G401.6 (cell line): Measurements from ENCODE around the gene CHRNB4.
"Not testable (repeated sequence)": the region's sequence is repeated elsewhere in the genome, so short reads cannot be mapped to it uniquely, and the experiment has no call there.

Experiments
- FAIRE-seq: peaks from 2 replicates; lab custom pipeline; 2012; peaks lifted over from hg19 to GRCh38; lab: Jason Lieb, UNC

The CHRNB4 gene

DNA sequence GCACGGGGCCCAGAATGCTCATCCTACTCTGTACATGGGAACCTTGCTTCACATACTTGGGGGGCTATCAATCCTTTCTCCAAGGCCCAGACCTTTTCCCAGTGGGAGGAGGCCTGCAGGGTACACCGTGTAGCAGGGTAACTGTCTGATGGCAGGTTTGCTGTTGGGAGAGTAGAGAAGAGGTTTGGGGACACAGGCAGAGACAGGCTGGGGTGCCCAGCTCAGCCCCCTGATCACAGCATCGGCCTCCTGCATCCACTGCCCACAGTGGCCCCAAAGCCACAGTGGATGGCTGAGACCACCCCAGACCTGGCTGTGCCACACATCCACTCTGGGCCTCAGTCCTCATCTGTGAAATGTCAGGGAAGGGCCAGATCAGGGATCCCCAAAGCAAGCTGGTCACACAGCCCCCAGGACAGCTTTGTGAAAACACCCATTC, 25.8 kb downstream of the CHRNB4 start:
- no peak for FAIRE-seq

DNA sequence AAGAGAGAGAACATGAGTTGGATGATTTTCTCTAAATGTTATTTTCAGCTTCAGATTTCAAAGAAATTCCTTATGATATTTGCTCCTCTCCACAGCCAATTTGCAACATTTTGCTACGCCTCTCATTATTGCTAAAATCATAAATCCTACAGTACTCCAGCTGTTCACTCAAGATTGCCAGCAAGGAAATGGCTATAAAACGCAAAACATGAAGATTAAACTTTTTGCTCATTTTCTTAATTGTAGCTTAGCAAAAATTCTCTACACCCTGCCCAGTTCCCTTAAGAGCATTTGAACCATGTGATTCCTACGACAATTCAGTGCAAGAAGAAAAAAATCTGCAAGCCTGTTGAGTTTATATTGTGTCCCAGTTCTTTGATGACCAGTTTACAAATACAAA, 27.0 kb downstream of the CHRNB4 start:
- FAIRE-seq: no peak

DNA sequence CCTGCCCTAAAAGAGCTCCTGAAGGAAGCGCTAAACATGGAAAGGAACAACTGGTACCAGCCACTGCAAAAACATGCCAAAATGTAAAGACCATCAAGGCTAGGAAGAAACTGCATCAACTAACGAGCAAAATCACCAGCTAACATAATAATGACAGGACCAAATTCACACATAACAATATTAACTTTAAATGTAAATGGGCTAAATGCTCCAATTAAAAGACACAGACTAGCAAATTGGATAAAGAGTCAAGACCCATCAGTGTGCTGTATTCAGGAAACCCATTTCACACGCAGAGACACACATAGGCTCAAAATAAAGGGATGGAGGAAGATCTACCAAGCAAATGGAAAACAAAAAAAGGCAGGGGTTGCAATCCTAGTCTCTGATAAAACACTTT, 31.5 kb downstream of the CHRNB4 start:
- not testable (repeated sequence) for FAIRE-seq

DNA sequence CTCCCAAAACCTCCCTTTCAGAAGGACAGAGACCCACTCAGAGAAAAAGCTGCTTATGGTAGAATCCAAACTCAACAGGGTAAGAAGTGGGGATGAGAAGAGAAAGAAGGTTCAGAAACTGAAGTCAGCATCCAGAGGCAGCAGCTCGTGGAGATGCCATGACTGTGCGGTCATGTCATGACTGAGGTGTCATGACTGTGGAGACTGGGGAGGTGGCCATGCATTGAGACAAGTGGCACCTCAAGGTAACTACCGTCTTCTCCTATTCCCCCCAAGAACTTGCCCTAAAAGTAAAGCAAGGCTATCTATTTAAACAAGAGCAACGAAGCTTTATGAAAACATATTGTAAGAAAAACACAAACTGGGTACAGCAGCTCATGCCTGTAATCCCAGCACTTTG, 35.3 kb downstream of the CHRNB4 start:
- FAIRE-seq: no peak

DNA sequence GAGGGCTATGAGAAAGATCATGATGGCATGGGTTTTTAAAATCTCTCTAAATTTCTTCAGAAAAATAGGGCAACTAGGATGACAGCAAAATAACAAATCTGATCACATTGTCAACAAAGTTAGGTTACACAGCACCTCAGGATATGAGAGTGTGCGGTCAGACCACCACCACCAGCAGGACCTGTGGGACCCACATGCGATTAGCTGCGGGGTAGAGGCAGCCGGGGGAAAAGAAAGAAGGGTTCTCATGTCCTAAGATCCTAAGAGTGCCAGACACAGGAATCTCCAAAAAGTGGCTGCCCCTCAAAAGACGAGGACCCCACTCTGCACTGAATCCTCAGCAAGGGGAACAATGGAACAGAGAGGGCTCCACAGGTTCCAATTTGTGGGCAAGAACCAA, 35.8 kb downstream of the CHRNB4 start:
- FAIRE-seq: no peak

DNA sequence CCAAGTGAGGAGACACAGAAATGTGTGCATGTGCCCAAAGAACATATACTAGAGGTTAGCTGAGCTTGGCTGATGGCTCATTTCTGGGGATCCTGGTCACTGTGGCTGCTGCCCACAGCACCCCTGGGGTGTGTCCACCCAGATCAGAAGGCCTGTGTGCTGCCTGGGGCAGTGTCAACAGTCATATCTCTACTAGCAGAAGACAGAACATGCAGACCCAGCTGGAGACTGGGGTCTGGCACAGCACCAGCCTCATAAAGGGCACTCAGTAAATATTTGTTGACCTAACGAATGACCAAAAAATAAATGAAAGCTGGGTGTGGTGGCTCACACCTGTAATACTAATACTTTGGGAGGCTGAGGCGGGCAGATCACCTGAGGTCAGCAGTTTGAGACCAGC, 36.6 kb downstream of the CHRNB4 start:
- no peak for FAIRE-seq

DNA sequence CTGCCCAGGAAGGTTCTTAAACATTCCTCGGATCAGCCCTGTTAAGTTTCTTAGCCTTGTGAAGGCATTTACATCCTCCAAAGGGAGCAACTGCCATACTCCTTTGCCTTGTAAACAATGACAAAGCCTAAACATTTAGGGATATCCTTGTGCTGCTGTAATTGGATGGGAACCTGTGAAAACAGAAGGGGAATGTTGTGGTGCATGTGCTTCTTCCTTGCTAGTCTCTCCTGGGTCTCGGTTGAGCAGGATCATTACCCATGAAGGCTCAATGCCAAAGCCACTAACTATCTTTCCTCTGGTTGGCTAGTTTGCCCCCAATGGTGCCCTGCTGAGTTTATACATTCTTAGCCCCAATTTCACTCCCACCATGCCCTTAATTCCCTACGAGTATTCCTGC, 37.5 kb downstream of the CHRNB4 start:
- no peak for FAIRE-seq

DNA sequence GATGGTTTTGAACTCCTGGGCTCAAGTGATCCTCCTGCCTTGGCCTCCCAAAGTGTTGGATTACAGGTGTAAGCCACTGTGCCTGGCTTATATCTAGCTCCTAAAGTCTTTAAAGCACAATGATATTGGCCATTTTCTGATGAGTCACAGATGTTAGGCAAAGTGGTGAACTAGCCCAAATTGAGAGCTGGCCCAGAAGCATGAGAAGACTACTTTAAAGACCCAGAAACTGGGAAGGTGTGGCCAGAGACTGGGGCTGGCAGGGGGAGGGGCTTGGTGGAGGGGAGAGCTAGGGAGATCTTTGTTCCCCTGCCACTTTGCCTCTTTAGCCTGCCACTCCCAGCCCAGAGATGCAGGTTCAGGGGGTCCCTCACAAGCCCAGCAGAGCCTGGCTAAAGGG, 41.8 kb downstream of the CHRNB4 start:
- FAIRE-seq: no peak

DNA sequence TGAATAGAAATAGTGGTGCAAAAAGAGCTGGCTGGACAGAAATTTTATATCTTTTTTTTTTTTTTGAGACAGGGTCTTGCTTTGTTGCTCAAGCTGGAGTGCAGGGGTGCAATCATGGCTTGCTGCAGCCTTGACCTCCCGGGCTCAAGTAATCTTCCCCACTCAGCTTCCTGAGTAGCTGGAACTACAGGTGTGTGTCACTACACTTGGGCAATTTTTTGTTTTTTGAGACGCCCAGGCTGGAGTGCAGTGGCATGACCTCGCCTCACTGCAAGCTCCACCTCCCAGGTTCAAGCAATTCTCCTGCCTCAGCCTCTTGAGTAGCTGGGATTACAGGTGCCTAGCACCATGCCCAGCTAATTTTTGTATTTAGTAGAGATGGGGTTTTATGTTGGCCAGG, 42.7 kb downstream of the CHRNB4 start:
- no peak for FAIRE-seq

DNA sequence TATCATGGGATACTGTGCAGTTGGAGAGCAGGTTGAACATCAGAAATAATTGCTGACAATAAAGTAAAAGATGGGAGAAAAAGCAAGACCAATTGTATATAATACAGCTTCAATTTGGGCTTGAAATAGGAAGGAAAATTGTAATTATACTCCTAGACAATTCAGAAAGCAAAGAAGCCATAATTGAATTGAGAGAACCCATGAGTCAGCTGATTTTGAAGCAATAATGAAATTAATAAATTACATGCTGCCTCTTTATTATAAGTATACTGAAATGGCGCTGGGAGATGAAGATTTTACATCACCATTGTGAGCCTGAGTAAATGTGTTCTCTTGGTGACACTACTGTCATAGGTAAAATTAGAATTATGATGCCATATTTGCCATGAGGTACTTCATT, 43.4 kb downstream of the CHRNB4 start:
- no peak for FAIRE-seq

DNA sequence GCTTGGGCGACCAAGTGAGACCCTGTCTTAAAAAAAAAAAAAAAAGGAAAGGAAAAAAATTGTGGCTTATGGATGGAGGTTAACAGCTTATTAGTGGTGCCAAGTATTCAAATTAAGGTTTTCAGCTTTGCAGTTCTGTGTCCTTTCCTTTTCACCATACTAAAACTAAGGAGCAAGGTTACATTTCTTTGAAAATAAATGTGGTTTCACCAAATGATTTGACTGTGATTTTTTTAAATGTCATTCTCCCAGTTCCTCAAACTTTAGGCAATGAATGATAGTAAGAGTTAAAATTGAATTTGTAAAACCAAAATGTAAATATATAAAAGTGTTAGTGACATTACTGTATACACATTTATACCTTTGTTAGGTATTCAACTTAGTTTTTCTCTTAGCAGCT, 66.1 kb downstream of the CHRNB4 start:
- FAIRE-seq: no peak
